Measurements from ENCODE around the gene H1-8. TPM values are rescaled to one million over a fixed set of nuclear protein-coding genes. Genes with fewer than 3 reads are reported as not detected.

The H1-8 gene
- total RNA-seq, 1 experiment from 2014 or later, result not detected

DNA sequence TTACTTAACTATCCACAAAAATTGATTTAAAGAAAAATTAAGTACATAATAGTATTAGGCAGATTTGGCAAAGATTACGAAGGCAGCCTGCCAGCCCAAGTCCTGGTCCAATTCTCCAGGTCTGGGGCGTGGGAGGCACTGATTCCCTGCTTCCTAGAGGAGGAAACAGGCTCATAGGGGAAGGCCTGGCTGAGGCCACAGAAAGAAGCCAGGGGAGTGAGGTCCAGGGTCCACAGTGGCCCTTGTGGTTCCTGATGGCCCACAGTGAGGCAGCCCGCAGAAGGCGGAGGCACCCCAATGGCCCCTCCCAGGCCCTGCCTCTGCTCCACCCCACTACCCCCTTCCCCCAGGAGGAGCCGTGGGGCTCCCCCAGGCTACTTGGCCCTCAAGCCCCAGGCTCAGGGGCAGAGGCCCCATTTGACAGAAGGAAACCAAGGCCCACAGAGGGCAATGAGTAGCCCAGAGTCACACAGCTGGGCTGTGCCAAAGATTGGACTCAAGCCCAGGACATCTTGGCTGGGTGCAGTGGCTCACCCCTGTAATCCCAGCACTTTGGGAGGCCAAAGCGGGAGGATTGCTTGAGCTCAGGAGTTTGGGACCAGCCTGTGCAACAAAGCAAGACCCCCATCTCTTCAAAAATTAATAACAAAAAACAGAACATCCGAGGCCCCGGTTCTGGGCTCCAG lies 21.0 kb downstream of the H1-8 start:
- in situ Hi-C loops (cut with HindIII; ENCODE audit: low sequenced_read_pairs), result no loop called here
- DNase-seq (ENCODE audit: low spot score), result no peak

DNA sequence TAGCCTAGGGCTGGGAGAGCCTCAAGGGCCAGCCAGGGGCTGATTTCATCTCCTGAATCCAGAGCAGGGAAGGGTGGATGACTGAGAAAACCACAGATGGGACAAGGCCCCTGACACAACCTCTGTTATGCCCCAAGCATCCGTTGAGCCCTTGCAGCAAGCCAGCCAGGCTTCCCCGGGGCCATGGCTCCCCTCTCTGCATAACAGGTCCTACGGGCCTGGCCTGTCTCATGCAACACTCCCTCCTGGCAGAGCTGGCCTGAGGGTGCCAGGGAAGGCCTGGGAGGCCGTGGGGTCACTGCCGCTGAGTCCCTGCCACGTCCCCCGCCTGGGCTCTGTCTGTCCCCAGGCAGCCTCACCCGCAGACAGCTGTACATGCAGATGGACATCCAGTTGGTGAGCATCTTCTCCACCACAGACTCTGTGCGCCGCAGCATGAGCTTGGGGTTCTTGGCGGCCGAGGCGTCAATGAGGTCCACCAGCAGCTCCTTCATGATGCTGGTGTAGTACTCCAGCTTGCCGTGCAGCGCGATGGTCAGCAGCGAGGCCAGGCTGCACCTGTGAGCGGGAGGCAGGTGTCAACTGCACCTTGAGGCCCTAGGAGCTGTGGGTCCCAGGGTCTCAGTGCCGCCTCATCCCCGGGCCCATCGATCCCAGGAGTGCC lies 22.1 kb downstream of the H1-8 start:
- in situ Hi-C loops (cut with HindIII; ENCODE audit: low sequenced_read_pairs), result no loop called here
- no peak for DNase-seq (ENCODE audit: low spot score)

DNA sequence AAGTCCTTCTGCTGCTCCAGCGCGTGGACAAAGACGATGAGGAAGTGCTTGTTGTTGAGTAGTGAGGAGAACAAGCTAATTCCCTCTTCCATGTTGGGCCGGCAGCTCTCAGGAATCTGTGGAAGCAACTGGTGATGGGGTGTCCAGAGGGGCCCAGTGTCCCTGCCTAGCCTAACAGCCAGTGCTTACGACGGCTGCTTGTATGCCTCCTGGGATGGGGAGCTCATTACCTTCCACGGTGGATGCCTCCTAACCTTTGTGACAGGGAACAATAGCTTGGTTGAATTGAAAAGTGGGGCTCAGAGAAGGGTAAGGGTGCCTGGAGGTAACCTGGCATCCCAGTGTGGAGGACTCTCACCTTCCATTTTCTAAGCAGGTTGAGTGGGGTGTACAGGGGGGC lies 22.9 kb downstream of the H1-8 start:
- DNase-seq (ENCODE audit: low spot score), result no peak
- in situ Hi-C loops (cut with HindIII; ENCODE audit: low sequenced_read_pairs), result no loop called here

GRCh38 chr3:129567176-129567705 lies 24.3 kb downstream of the H1-8 start:
- DNase-seq (ENCODE audit: low spot score), result no peak
- in situ Hi-C loops (cut with HindIII; ENCODE audit: low sequenced_read_pairs), result no loop called here

- in situ Hi-C loops (cut with HindIII; ENCODE audit: low sequenced_read_pairs), result no loop called here
- no peak for DNase-seq (ENCODE audit: low spot score)
These were observed 25.0 kb downstream of the H1-8 start for GRCh38 chr3:129567939-129568338.

GRCh38 chr3:129569856-129570255 lies 26.9 kb downstream of the H1-8 start:
- in situ Hi-C loops (cut with HindIII; ENCODE audit: low sequenced_read_pairs), result no loop called here
- no peak for DNase-seq (ENCODE audit: low spot score)

DNA sequence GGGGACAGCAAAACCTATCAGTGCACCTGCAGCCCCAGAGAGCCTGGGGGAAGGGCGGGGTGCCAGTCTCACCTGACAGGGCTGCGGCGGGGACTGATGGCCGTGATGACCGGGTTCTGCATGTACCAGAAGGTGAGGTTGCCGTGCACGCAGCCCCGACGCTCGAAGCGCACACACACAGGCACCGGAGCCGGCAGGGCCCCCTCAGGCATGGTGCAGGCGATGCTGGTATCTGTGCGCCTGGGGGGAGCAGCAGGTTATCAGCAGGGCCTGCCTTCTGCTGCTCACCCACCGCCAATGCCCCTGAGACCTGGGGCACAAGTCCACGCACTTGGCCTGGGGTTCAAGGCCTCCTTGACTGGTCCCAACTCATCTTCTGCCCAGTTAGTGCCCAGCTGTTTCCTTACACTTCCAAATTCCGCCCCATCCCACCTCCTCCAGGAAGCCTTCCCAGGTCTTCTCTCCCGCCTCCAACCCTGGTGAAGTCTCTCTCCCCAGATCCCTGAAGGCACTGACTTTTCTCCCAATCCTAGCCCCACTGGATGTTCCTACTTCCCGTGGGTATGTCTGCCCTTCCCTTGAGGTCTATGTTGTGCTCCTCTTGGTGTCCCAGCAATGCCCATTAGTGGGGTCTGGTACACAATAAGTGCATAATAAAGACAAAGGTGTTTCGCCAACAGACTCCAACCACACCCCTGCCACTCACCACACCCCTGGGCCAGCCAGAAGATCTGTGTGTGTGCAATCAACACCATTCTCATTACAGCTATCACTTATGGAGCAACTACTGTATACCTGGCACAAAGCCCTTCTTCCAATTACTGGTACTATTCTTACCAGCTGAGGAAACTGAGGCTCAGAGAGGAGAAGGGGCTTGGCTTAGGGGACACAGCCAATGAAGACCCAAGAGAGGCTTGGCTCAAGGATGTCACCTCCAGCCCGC lies 28.9 kb downstream of the H1-8 start:
- DNase-seq (ENCODE audit: low spot score), result no peak
- in situ Hi-C loops (cut with HindIII; ENCODE audit: low sequenced_read_pairs), result no loop called here

DNA sequence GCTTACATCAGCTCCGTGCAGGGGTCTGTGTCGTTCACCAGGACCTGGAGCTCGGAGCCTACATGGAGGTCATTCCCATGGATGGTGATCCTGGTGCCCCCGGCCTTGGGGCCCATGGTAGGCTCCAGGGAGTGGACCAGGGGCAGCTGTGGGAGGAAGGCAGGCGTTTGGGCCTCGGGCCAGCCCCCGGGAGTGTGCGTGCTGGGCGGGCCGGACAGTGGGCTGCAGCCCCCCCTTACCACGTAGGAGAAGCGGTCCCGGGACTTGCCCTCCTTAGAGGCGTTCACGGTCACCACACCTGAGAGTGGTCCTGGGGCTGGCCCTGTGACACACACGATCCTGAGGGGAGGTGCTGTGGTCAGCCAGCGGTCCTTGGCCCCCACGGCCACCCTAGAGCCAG lies 29.6 kb downstream of the H1-8 start:
- in situ Hi-C loops (cut with HindIII; ENCODE audit: low sequenced_read_pairs), result no loop called here
- no peak for DNase-seq (ENCODE audit: low spot score)

DNA sequence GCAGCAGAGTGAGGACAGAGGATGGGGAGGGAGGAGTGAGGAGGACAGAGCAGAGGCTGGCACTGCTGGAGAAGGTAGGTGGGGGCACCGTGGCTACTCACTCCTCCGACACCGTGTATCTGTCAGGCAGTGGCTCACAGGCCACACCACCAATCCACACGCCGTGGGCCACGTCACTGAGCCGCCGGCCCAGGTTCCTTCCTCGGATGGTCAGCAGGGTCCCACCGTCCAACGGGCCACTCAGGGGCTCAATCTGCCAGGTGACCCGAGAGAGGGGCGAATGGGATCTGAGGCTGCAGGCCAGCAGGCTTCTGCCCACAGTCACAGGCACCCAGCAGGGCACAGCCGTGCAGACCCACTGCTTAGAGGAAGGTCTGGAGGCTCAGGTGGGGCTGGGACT lies 30.5 kb downstream of the H1-8 start:
- in situ Hi-C loops (cut with HindIII; ENCODE audit: low sequenced_read_pairs), result no loop called here
- DNase-seq (ENCODE audit: low spot score), result no peak

- no peak for DNase-seq (ENCODE audit: low spot score)
- in situ Hi-C loops (cut with HindIII; ENCODE audit: low sequenced_read_pairs), result no loop called here
These were observed 31.2 kb downstream of the H1-8 start for GRCh38 chr3:129574206-129574605.

DNA sequence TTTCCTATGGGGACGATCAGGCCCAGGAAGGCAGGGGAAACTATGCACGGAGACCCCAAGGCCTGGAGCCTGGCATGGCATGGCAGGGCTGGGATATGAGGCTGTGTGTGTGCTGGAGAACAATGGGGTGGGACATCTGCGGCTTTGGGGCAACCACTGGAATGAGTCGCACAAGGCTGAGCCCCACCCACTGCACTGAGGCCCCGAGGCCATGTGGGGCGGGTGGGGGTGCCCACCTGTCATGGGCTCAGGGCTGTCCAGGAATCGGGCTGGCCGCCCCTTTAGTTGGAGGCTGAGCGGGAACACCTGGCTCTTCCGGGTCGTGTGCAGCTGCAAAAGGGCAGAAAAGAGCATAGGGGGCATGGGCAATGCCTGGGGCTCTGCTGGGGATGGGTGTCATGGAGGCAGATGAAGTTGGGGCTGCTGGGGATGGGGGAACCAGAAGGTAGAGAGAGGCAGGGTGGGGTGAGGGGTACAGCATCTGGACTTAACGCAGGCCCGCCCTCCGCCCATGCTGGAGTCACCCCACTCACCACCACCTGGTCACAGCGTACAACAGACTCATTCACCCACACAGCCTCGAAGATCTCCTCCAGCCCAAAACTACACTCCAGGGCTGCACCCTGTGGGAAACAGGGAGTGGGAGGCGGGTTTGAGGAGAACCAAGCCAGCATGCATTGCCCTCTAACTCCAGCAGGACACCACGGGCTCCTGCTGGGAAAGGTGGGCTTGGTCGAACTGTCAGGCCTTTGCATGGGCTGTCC lies 32.4 kb downstream of the H1-8 start:
- in situ Hi-C loops (cut with HindIII; ENCODE audit: low sequenced_read_pairs), result no loop called here
- no peak for DNase-seq (ENCODE audit: low spot score)

- in situ Hi-C loops (cut with HindIII; ENCODE audit: low sequenced_read_pairs), result no loop called here
- no peak for DNase-seq (ENCODE audit: low spot score)
These were observed 33.0 kb downstream of the H1-8 start for GRCh38 chr3:129575997-129576384.

DNA sequence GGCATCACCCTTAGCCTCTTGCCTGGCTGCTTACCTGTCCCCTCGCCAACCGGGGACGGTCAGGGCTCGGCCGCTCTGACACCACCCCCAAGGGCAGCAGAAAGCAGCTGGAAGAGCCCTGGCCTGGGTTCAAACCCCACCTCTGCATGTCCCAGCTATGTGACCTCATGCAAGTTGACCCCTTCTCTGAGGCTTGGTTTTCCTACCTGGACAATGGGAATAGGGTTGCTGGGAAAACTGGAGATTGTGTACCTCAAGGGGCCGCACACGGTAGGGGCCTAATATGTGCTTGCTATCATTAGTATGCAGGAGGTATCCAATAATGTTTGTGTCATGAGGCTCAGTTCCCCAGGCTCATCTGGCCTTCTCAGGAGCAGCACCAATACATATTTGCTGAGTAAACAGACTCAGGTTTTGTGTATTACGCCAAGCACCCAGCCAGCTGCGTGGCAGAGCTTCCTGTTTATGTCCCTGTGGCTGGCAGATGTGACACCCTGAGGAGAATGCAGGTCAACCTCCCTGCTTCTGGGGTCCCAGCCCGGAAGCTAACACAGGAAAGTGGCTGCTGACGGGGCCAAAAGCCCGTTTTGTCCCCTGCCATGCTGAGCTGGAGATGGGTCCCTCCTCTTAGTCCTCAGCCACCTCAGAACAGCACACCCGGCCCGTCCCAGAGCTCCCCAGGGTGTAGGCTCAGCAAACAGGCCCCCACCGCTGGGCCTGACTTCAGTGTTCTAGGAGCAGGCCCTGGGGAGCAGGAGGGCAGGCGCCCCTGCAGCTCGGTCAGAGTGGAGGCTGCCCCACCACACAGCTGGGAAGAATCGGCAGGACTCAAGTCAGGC lies 33.8 kb downstream of the H1-8 start:
- no peak for DNase-seq (ENCODE audit: low spot score)
- in situ Hi-C loops (cut with HindIII; ENCODE audit: low sequenced_read_pairs), result no loop called here

- in situ Hi-C loops (cut with HindIII; ENCODE audit: low sequenced_read_pairs), result no loop called here
- DNase-seq (ENCODE audit: low spot score), result no peak
These were observed 34.4 kb downstream of the H1-8 start for GRCh38 chr3:129577366-129577765.

DNA sequence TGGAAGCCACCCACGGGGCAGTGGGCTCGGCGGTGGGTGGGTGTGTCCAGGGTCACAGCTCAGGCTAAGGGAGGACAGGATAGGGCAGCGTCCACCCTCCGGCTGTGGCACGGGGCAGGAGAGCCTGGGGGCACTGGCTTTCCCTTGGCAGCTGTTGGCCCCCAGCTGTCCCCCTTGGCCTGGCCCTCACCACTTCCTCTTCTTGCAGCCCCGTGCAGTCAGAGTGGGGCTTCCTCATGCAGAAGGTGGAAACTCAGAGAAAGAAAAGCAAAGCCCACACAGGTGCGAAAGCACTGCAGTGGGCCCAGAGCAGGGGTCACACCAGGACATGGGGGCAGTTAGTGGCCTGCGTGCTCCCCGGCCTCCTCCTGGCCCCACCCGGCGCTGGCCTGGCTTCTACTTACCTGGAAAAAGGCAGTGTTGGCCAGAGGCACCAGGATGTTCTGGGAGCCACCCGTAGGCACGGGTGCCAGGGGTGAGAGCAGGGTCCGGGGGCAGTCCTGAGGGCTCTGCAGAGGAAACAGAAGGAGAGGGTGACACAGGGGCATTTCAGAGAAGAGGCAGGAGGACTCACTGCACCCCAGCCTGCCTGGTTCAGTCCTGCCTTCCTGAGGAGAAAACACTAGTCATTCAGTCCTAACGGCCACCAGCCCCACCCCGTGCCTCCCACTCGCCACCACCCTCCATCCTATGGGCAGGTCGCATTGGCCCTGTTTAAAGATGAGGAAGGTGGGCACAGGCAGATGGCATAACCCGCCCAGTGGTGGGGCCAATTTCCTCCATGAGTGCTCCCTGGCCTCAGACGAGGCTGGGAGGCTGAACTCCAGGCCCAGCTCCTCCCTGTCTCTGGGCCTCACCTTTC lies 35.2 kb downstream of the H1-8 start:
- in situ Hi-C loops (cut with HindIII; ENCODE audit: low sequenced_read_pairs), result no loop called here
- DNase-seq (ENCODE audit: low spot score), result no peak

DNA sequence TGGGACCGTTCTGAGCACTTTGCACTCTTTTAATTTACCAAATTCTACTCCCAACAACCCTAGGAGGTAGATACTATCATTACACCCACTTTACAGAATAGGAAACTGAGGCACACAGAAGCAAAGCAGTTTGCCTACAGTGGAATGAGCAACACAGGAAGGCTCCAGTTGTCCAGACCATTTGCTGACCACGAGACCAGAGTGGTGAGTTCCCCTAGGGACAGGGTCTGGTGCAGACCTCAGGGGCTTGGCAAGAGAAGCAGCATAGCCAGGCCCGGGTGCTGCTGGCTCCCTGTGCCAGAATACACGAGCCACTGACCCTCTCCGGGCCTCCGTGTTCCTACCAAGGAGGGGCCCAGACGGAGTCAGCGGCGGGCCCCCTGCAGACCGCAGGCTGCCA lies 37.0 kb downstream of the H1-8 start:
- no peak for DNase-seq (ENCODE audit: low spot score)
- in situ Hi-C loops (cut with HindIII; ENCODE audit: low sequenced_read_pairs), result no loop called here

- no peak for DNase-seq (ENCODE audit: low spot score)
- in situ Hi-C loops (cut with HindIII; ENCODE audit: low sequenced_read_pairs), result no loop called here
These were observed 38.6 kb downstream of the H1-8 start for GRCh38 chr3:129581623-129582022.
